Measurements from ENCODE around the gene ELOVL5. TPM values are rescaled to one million over a fixed set of nuclear protein-coding genes. Genes with fewer than 3 reads are reported as not detected.
"Not testable (repeated sequence)": the region's sequence is repeated elsewhere in the genome, so short reads cannot be mapped to it uniquely, and the experiment has no call there.

ELOVL5 gene
- total and polyA plus RNA-seq, 3 donors from 2014 or later = 190 to 214 (median 206) TPM

GRCh38 chr6:53322188-53323029, 26.3 kb downstream of the ELOVL5 start:
- Histone ChIP-seq H3K9me3 (no peaks in the 10 kb centered on the region), H3K36me3 (ENCODE audit: low read depth, missing control alignments) (no peaks in the 10 kb centered on the region), H3K4me1 (peaks cover 24% of the 10 kb centered on the region), H3K27ac (peak overlapping the region; percentile 42 to 65), H3K27me3 (no peaks in the 10 kb centered on the region), H3K4me3 (no peak overlapping the region)
- TF ChIP-seq CTCF (IDR thresholded peaks at IDR 0.05) (no peak), POLR2A (IDR thresholded peaks at IDR 0.05) (no peak)
- 52 to 59% methylated on average over 8 of the region's 8 CpGs for WGBS, 2 donors
- no peak for DNase-seq
- intact Hi-C loops (cut with DNase I; ENCODE audit: low total_unique reads) = no loop called here

- no peak overlapping the region for H3K4me3 ChIP-seq
- H3K36me3 ChIP-seq (ENCODE audit: low read depth, missing control alignments) = no peaks in the 10 kb centered on the region
- H3K4me1 ChIP-seq = peaks cover 17% of the 10 kb centered on the region
- no peaks in the 10 kb centered on the region for H3K9me3 ChIP-seq
- intact Hi-C loops (cut with DNase I; ENCODE audit: low total_unique reads) = no loop called here
- DNase-seq = no peak
- H3K27me3 ChIP-seq = no peaks in the 10 kb centered on the region
- TF ChIP-seq CTCF (IDR thresholded peaks at IDR 0.05) = no peak
- no peak for TF ChIP-seq POLR2A (IDR thresholded peaks at IDR 0.05)
- peak overlapping the region; percentile 42 to 65 for H3K27ac ChIP-seq
- 64 to 78% methylated on average over 2 of the region's 2 CpGs for WGBS, 2 donors
These were observed 27.0 kb downstream of the ELOVL5 start for GRCh38 chr6:53321701-53322100.

GRCh38 chr6:53320964-53321363, 27.8 kb downstream of the ELOVL5 start:
- H3K9me3 ChIP-seq = no peaks in the 10 kb centered on the region
- peaks cover 10% of the 10 kb centered on the region for H3K4me1 ChIP-seq
- intact Hi-C loops (cut with DNase I; ENCODE audit: low total_unique reads) = no loop called here
- peak overlapping the region in 1 of 2 donors; percentile 16 for H3K27ac ChIP-seq
- H3K36me3 ChIP-seq (ENCODE audit: low read depth, missing control alignments) = no peaks in the 10 kb centered on the region
- TF ChIP-seq POLR2A (IDR thresholded peaks at IDR 0.05) = no peak
- 79 to 80% methylated on average over 5 of the region's 5 CpGs for WGBS, 2 donors
- no peaks in the 10 kb centered on the region for H3K27me3 ChIP-seq
- H3K4me3 ChIP-seq = no peak overlapping the region
- DNase-seq = no peak

GRCh38 chr6:53318429-53318828, 30.3 kb downstream of the ELOVL5 start:
- 90 to 96% methylated on average over 5 of the region's 5 CpGs for WGBS, 2 donors
- no peak overlapping the region for H3K4me3 ChIP-seq
- H3K27ac ChIP-seq = no peak overlapping the region
- intact Hi-C loops (cut with DNase I; ENCODE audit: low total_unique reads) = no loop called here
- no peaks in the 10 kb centered on the region for H3K27me3 ChIP-seq
- TF ChIP-seq CTCF (IDR thresholded peaks at IDR 0.05) (no peak), POLR2A (IDR thresholded peaks at IDR 0.05) (no peak)
- peaks cover 26% of the 10 kb centered on the region for H3K4me1 ChIP-seq
- H3K9me3 ChIP-seq = no peaks in the 10 kb centered on the region
- DNase-seq = no peak
- no peaks in the 10 kb centered on the region for H3K36me3 ChIP-seq (ENCODE audit: low read depth, missing control alignments)

GRCh38 chr6:53317861-53318260, 30.9 kb downstream of the ELOVL5 start:
- Histone ChIP-seq H3K27me3 (no peaks in the 10 kb centered on the region), H3K4me3 (no peak overlapping the region), H3K27ac (no peak overlapping the region), H3K9me3 (no peaks in the 10 kb centered on the region), H3K36me3 (ENCODE audit: low read depth, missing control alignments) (no peaks in the 10 kb centered on the region), H3K4me1 (peaks cover 26% of the 10 kb centered on the region)
- WGBS, 2 donors = 68 to 85% methylated on average over 2 of the region's 2 CpGs
- no peak for DNase-seq
- intact Hi-C loops (cut with DNase I; ENCODE audit: low total_unique reads) = no loop called here
- TF ChIP-seq CTCF (IDR thresholded peaks at IDR 0.05) (no peak), POLR2A (IDR thresholded peaks at IDR 0.05) (no peak)

- 84 to 85% methylated on average over 8 of the region's 8 CpGs for WGBS, 2 donors
- peaks cover 23% of the 10 kb centered on the region for H3K4me1 ChIP-seq
These were observed 31.5 kb downstream of the ELOVL5 start for GRCh38 chr6:53317299-53317698.

More at GRCh38 chr6:53317299-53317698, 31.5 kb downstream of the ELOVL5 start:
- H3K4me3 ChIP-seq; H3K27ac ChIP-seq; H3K9me3 ChIP-seq; DNase-seq; intact Hi-C loops (cut with DNase I; ENCODE audit: low total_unique reads); H3K36me3 ChIP-seq (ENCODE audit: low read depth, missing control alignments); H3K27me3 ChIP-seq: not testable (repeated sequence)

Data from testis (tissue), 3 donors.